HFF-Myc (cell line): ENCODE results near the gene RAP1GAP2.
"Not testable (repeated sequence)": the region's sequence is repeated elsewhere in the genome, so short reads cannot be mapped to it uniquely, and the experiment has no call there.

Experiments used
- DNase-seq: peaks from one replicate; pipeline ENCODE4 v3.0.0-alpha.2; 2011; ENCODE audit warnings: low read depth; ENCODE audit errors: extremely low read depth
- H3K4me3 ChIP-seq: replicated peaks from 2 replicates; pipeline ENCODE4 v1.5.1; 2011; ENCODE audit warnings: low read depth, mild to moderate bottlenecking, control low read depth, low read length
- CTCF ChIP-seq: IDR thresholded peaks from 2 replicates; pipeline ENCODE4 v1.5.1; 2012; ENCODE audit warnings: mild to moderate bottlenecking, low read depth, low read length, control low read depth; ENCODE audit errors: missing control alignments

The RAP1GAP2 gene

GRCh38 chr17:2983255-2983654 is 187.0 kb downstream of the RAP1GAP2 start:
- DNase-seq, result no peak
- TF ChIP-seq CTCF, result no peak
- H3K4me3 ChIP-seq, result no peak overlapping the region

- TF ChIP-seq CTCF, result no peak
- no peak for DNase-seq
- no peak overlapping the region for H3K4me3 ChIP-seq
These were observed 189.1 kb downstream of the RAP1GAP2 start for GRCh38 chr17:2985318-2985717.

GRCh38 chr17:2986925-2987324 is 190.7 kb downstream of the RAP1GAP2 start:
- no peak overlapping the region for H3K4me3 ChIP-seq
- no peak for TF ChIP-seq CTCF
- no peak for DNase-seq

- DNase-seq, H3K4me3 ChIP-seq: not testable (repeated sequence)
These were observed 193.2 kb downstream of the RAP1GAP2 start for GRCh38 chr17:2989396-2989795.

- TF ChIP-seq CTCF, result no peak
- no peak for DNase-seq
- H3K4me3 ChIP-seq, result no peak overlapping the region
These were observed 193.6 kb downstream of the RAP1GAP2 start for GRCh38 chr17:2989855-2990254.

- no peak overlapping the region for H3K4me3 ChIP-seq
- DNase-seq, result no peak
- no peak for TF ChIP-seq CTCF
These were observed 194.2 kb downstream of the RAP1GAP2 start for GRCh38 chr17:2990396-2990795.

GRCh38 chr17:2991396-2992180 is 195.3 kb downstream of the RAP1GAP2 start:
- DNase-seq, H3K4me3 ChIP-seq: not testable (repeated sequence)

GRCh38 chr17:2994441-2994840 is 198.2 kb downstream of the RAP1GAP2 start:
- TF ChIP-seq CTCF, result no peak
- H3K4me3 ChIP-seq, result no peak overlapping the region
- DNase-seq, result no peak
